Fibroblast of gingiva (primary cell): ENCODE results near the gene TWIST2.

Experiments used
- DNase-seq: peaks from one replicate; pipeline ENCODE4 v3.0.0-alpha.2; 2011; ENCODE audit warnings: low read depth

The TWIST2 gene

GRCh38 chr2:238872628-238873380 lies 24.9 kb downstream of the TWIST2 start:
- DNase-seq: no peak

GRCh38 chr2:238873381-238873801 lies 25.5 kb downstream of the TWIST2 start:
- no peak for DNase-seq

GRCh38 chr2:238873841-238874240 lies 26.0 kb downstream of the TWIST2 start:
- no peak for DNase-seq

GRCh38 chr2:238874330-238875050 lies 26.6 kb downstream of the TWIST2 start:
- DNase-seq: peak; percentile 61

GRCh38 chr2:238875101-238875470 lies 27.2 kb downstream of the TWIST2 start:
- DNase-seq: peak; percentile 68

- DNase-seq: peak; percentile 72
These were observed 27.8 kb downstream of the TWIST2 start for GRCh38 chr2:238875471-238876231.

- no peak for DNase-seq
These were observed 28.3 kb downstream of the TWIST2 start for GRCh38 chr2:238876232-238876630.

- no peak for DNase-seq
These were observed 30.3 kb downstream of the TWIST2 start for GRCh38 chr2:238878051-238878735.

- no peak for DNase-seq
These were observed 31.2 kb downstream of the TWIST2 start for GRCh38 chr2:238879043-238879442.

GRCh38 chr2:238879621-238880377 lies 31.9 kb downstream of the TWIST2 start:
- DNase-seq: no peak

GRCh38 chr2:238881353-238882081 lies 33.6 kb downstream of the TWIST2 start:
- no peak for DNase-seq

GRCh38 chr2:238882082-238882755 lies 34.3 kb downstream of the TWIST2 start:
- no peak for DNase-seq

- DNase-seq: no peak
These were observed 35.6 kb downstream of the TWIST2 start for GRCh38 chr2:238883421-238883901.

GRCh38 chr2:238884122-238884811 lies 36.4 kb downstream of the TWIST2 start:
- no peak for DNase-seq

GRCh38 chr2:238884812-238885408 lies 37.0 kb downstream of the TWIST2 start:
- DNase-seq: no peak

GRCh38 chr2:238886453-238887094 lies 38.7 kb downstream of the TWIST2 start:
- DNase-seq: no peak

GRCh38 chr2:238887616-238888015 lies 39.7 kb downstream of the TWIST2 start:
- no peak for DNase-seq

GRCh38 chr2:238888781-238889180 lies 40.9 kb downstream of the TWIST2 start:
- no peak for DNase-seq
